HUES64 (cell line): ENCODE data around the gene STK33.

Experiments
- H3K27ac ChIP-seq: 2 replicates; pipeline ENCODE4 v1.7.0; 2013; ENCODE audit warnings: low read depth, low read length, inconsistent platforms
- H3K27me3 ChIP-seq: 2 replicates; pipeline ENCODE4 v1.6.1; 2013; ENCODE audit warnings: mild to moderate bottlenecking, low read length; ENCODE audit not compliant: insufficient read depth
- H3K36me3 ChIP-seq: 2 replicates; pipeline ENCODE4 v1.6.1; 2013; ENCODE audit warnings: mild to moderate bottlenecking, low read length; ENCODE audit not compliant: insufficient read depth
- H3K4me1 ChIP-seq: 2 replicates; pipeline ENCODE4 v1.6.1; 2013; ENCODE audit warnings: mild to moderate bottlenecking, low read length, moderate library complexity; ENCODE audit not compliant: insufficient read depth
- H3K4me3 ChIP-seq: 2 replicates; pipeline ENCODE4 v1.5.1; 2013; ENCODE audit warnings: mild to moderate bottlenecking, low read length, moderate library complexity
- H3K9ac ChIP-seq: 2 replicates; pipeline ENCODE4 v1.6.1; 2013; ENCODE audit warnings: mild to moderate bottlenecking, low read depth, low read length
- H3K9me3 ChIP-seq: 2 replicates; pipeline ENCODE4 v1.6.1; 2013; ENCODE audit warnings: low read depth, low read length; ENCODE audit not compliant: insufficient read depth
- WGBS: fragments of 150-250, 120-280 bp; methylation state at CpG from one replicate; pipeline ENCODE4 v1.1.7; 2013; ENCODE audit warnings: missing lambda C conversion rate; 5-methylcytosine and 5-hydroxymethylcytosine counted together

STK33 gene

DNA sequence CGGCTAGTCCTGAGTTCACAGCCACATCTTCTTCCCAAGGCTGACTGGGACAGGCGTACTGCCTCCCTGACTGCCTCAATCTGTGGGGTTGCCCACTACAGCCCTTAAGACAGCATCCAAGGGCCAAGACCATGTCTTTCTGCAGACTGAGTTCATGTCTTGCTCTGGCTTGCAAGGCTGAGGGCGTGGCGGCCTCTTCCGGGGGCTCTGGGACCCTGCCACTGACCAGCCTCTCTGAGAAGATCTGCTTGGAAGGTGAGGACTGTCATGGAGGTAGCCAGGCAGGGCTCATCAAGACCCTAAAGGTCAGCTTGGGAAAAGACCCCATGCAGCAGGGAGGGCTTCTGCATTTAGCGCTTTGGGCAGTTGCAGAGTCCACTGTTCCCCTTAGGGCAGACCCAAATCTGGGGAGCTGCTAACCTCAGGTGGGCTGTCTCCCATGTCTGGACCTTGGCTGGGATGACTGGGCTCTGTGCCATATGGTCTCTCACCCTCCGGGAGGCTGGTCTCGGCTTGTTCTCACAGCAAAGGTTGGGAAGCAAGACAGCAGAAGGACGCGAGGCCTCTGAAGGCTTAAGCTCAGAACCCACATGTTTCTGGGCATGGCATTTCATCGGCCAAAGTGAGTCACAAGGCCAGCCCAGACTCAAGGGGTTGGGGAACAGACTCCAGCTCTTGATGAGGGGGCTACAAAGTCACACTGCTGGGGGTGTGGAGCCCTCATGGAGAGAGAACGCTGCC, 221.2 kb downstream of the STK33 start:
- no peaks in the 10 kb centered on the region for H3K9me3 ChIP-seq
- no peaks in the 10 kb centered on the region for H3K36me3 ChIP-seq
- 94% methylated on average over 12 of the region's 12 CpGs for WGBS
- peaks cover 7% of the 10 kb centered on the region; the same call in 1 of the 2 replicates for H3K4me1 ChIP-seq
- no peak overlapping the region for H3K9ac ChIP-seq
- H3K27me3 ChIP-seq, result no peaks in the 10 kb centered on the region
- no peak overlapping the region for H3K4me3 ChIP-seq
- no peak overlapping the region for H3K27ac ChIP-seq

DNA sequence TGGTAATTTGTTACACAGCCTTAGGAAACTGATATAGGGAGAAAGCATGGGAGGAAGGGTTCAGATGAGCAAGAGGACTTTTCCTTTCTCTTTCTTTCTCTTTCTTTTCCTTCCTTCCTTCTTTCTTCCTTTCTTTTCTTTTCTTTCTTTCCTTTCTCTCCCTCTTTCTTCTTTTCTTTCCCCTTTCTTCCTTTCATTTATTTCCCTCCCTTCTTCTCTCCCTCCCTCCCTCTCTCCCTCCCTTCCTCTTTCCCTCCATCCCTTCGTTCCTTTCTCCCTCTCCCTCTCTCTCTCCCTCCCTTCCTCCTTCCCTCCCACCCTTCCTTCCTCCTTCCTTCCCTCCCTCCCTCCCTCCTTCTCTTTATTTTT, 222.5 kb downstream of the STK33 start:
- no peaks in the 10 kb centered on the region for H3K27me3 ChIP-seq
- 80% methylated on average over 1 of the region's 1 CpG for WGBS
- H3K4me3 ChIP-seq, result no peak overlapping the region

DNA sequence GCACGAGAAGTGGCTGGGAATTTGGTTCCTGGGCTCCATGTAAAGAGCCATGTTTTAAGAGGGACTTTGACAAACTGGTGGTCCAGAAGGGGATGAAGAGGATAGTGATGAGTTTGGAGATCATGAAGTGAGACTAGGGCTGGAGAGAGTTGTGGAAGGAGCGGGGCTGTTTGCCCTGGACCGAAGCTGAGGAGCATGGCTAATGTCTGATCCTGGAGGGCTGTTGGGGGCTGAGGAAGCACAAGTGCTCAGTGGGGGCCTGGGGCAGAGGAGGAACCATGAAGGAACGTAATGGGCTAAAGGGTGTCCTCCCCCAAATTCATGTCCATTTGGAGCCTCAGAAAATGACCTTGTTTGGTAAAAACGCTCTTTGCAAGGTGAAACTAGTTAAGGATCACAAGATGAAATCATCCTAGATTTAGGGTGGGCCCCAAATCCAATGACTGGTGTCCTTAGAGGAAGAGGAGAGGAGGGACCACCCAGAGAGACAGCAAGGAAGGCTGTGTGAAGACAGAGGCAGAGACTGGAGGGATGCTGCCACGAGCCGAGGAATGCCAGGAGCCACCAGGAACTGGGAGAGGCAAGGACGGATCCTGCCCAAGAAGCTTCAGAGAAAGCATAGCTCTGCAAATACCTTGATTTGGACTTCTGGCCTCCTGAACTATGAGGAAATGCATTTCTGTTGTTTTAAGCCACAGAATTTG, 223.1 kb downstream of the STK33 start:
- Histone ChIP-seq H3K4me3 (no peak overlapping the region), H3K36me3 (no peaks in the 10 kb centered on the region), H3K27me3 (no peaks in the 10 kb centered on the region), H3K9me3 (no peaks in the 10 kb centered on the region), H3K27ac (no peak overlapping the region), H3K4me1 (peaks cover 7% of the 10 kb centered on the region; the same call in 1 of the 2 replicates), H3K9ac (no peak overlapping the region)
- WGBS, result 93% methylated on average over 8 of the region's 8 CpGs

More for the DNA sequence above, 222.5 kb downstream of the STK33 start:
- H3K9me3 ChIP-seq, result no peaks in the 10 kb centered on the region
- no peak overlapping the region for H3K27ac ChIP-seq
- peaks cover 7% of the 10 kb centered on the region; the same call in 1 of the 2 replicates for H3K4me1 ChIP-seq
- no peaks in the 10 kb centered on the region for H3K36me3 ChIP-seq
- H3K9ac ChIP-seq, result no peak overlapping the region

DNA sequence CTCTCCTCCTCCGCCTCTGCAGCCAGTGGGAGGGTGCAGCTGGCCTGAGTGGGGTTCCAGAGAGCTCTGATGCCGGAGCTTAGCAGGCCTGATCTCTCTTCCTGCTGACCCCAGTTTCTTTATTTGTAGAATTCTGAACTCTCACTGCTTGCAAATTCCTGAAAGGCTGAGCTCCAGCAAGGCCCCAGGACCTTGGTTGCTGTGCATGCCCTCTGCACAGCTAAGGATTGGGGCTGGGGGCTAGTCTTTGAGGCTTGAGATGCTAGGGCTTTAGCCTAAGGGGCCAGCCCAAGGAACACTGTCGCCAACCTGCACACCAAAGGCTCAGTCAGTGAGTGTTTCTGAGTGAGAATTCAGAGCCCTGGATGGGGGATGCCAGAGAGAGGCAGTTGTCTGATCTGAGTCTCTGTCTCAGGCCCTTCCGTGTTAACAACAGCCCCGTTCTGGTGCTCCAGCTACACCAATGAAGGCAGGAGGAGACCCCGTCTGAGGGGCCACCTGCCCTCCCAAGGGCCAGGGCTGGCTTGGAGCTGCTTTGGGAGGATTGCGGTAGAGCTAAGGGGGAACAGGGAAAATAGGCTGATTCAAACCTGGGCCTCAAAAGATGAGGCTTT, 224.3 kb downstream of the STK33 start:
- no peaks in the 10 kb centered on the region for H3K36me3 ChIP-seq
- no peaks in the 10 kb centered on the region for H3K4me1 ChIP-seq
- no peaks in the 10 kb centered on the region for H3K27me3 ChIP-seq
- WGBS, result 88% methylated on average over 7 of the region's 7 CpGs
- H3K27ac ChIP-seq, result no peak overlapping the region
- H3K9ac ChIP-seq, result no peak overlapping the region
- H3K4me3 ChIP-seq, result no peak overlapping the region
- no peaks in the 10 kb centered on the region for H3K9me3 ChIP-seq

DNA sequence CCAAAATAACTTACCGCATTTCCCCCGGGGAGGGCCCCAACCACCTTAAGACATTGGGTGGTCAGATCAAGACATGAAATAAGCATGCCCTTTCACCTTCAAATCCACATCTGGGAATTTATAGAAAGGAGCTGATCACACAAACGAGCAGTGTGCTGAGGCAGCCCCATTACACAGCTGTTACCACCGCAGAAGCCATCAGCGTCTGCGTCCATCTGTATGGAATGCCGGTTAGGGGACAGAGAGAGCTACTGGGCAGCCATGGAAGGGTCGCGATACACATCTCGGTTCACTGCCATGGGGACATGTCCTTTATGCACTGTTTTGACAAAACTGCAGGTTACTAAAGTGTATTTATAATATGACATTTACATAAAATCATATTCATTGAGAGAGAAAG, 225.3 kb downstream of the STK33 start:
- no peaks in the 10 kb centered on the region for H3K4me1 ChIP-seq
- H3K9ac ChIP-seq, result no peak overlapping the region
- H3K36me3 ChIP-seq, result no peaks in the 10 kb centered on the region
- H3K9me3 ChIP-seq, result no peaks in the 10 kb centered on the region
- H3K4me3 ChIP-seq, result no peak overlapping the region
- WGBS, result 95% methylated on average over 10 of the region's 10 CpGs
- H3K27me3 ChIP-seq, result no peaks in the 10 kb centered on the region
- H3K27ac ChIP-seq, result no peak overlapping the region

DNA sequence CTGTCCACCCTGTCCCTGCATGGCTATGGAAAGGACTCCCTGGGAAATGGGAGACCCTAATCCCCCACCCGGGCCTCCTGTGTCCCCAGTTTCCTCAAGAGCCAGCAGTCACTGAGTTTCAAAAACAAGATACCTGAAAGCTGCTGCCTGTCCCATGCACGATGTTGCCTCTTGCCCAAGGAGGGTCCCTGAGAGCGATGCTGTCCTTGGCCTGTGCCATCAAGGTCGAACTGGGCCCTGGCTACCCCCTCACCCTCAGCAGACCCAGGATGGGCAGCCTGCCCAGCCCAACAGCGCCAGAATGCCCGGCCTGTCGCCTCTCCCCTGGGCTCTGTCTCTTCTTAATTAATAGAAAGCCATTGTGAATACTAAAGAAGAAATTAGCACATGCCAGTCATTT, 225.8 kb downstream of the STK33 start:
- whole genome bisulfite sequencing, result 79% methylated on average over 7 of the region's 7 CpGs
- no peak overlapping the region for H3K27ac ChIP-seq
- H3K4me1 ChIP-seq, result no peaks in the 10 kb centered on the region
- H3K4me3 ChIP-seq, result no peak overlapping the region
- no peaks in the 10 kb centered on the region for H3K9me3 ChIP-seq
- H3K9ac ChIP-seq, result no peak overlapping the region
- no peaks in the 10 kb centered on the region for H3K27me3 ChIP-seq
- no peaks in the 10 kb centered on the region for H3K36me3 ChIP-seq

DNA sequence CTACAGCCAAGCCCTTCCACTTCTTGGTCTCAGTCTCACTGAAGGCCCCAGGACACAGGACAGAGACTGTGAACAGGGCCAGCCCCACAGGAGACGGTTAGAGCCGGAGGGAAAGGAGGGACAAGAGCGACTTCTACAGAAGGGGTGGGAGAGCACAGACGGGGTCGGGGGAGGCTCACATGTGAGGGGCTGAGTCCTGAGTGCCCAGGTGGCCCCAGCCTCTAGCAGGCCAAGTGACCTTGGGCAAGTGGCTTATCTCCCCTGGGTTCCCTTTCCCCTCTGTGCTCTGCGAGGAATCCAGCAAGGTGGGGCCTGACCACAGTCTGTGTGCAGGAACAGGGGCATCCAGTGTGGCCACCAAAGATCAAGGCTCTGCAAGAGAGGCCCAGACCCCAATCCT, 227.7 kb downstream of the STK33 start:
- H3K9ac ChIP-seq, result no peak overlapping the region
- H3K4me3 ChIP-seq, result no peak overlapping the region
- no peaks in the 10 kb centered on the region for H3K9me3 ChIP-seq
- no peak overlapping the region for H3K27ac ChIP-seq
- H3K27me3 ChIP-seq, result no peaks in the 10 kb centered on the region
- 89% methylated on average over 6 of the region's 6 CpGs for WGBS
- H3K36me3 ChIP-seq, result no peaks in the 10 kb centered on the region
- no peaks in the 10 kb centered on the region for H3K4me1 ChIP-seq

DNA sequence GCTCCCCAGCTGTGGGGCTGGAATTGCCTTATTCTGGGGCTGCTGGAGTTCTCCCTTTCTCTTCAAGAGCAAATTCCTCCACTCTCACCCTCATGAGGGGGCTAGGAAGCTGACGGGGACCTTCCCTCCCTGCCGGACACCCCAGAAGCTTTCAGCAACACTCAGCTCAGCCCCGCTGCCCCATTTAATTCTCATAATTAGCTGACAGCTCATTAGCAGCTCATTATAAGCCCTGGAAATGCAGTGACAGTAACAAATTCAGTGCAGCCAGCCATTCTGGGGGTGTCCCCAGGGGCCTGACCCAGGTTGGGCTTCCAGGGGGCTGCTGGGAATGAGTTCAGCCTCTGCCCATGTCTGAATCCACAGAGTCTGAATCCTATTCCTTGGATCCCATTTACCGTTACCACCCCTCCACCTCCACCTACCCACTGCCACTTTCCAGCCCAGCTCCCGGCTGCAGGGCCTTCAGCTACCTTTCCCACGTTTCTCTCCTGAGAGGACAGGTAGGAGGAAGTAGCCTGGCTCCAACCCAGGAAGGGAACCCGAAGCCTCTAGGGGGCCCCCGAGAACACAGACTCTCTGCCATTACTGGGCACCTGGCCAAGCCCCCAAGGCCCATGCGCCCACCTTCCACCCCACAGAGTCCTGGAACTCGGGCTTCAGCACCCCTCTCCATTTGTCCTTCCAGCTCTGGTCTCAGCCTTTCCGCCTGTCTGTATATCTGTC, 228.6 kb downstream of the STK33 start:
- H3K4me1 ChIP-seq, result no peaks in the 10 kb centered on the region
- no peak overlapping the region for H3K4me3 ChIP-seq
- H3K27ac ChIP-seq, result no peak overlapping the region
- H3K9me3 ChIP-seq, result no peaks in the 10 kb centered on the region
- H3K27me3 ChIP-seq, result no peaks in the 10 kb centered on the region
- 87% methylated on average over 11 of the region's 11 CpGs for WGBS
- no peaks in the 10 kb centered on the region for H3K36me3 ChIP-seq
- H3K9ac ChIP-seq, result no peak overlapping the region

DNA sequence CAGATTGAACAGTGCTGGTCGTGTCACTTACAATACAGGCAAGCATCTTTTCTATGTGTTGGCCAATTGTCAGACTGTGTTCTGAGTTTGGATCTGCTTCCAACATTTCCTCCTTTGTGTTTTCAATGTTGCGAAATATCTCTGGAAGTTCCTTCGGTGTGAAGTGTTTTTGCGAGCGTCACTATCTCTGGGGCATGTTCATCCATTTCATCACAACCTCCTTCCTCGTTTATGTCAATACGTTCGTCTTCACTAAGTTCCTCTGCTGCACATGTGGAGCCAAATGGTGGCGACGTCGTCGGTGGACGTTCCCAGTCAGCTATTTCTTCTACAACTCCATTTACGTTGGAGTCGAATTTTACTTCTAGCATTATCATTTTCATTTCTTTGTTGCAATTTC, 230.1 kb downstream of the STK33 start:
- no peaks in the 10 kb centered on the region for H3K4me1 ChIP-seq
- no peaks in the 10 kb centered on the region for H3K27me3 ChIP-seq
- H3K4me3 ChIP-seq, result no peak overlapping the region
- H3K9ac ChIP-seq, result no peak overlapping the region
- WGBS, result 93% methylated on average over 15 of the region's 15 CpGs
- H3K9me3 ChIP-seq, result no peaks in the 10 kb centered on the region
- H3K36me3 ChIP-seq, result no peaks in the 10 kb centered on the region
- no peak overlapping the region for H3K27ac ChIP-seq

DNA sequence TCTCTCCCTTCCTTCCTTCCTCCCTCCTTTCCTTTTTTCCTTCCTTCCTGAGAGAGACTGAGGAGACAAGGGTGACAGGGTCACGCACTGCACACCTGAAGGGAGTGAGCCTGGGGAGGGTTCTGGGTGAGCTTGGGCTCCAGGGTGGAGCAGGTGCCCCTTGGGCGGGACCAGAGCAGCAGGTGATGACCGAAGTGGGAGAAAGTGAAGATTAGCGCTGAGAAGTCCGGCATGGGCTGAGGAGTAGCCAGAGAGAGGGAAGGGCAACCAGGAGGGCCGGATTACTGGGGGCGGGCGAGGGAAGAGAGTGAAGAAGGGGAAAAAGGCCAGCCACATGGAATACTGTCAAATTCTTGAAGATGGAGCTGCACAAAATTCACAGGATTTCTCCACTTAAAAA, 231.1 kb downstream of the STK33 start:
- Histone ChIP-seq H3K9ac (no peak overlapping the region), H3K4me3 (no peak overlapping the region), H3K27ac (no peak overlapping the region), H3K36me3 (no peaks in the 10 kb centered on the region), H3K4me1 (no peaks in the 10 kb centered on the region), H3K27me3 (no peaks in the 10 kb centered on the region), H3K9me3 (no peaks in the 10 kb centered on the region)
- WGBS, result 80% methylated on average over 8 of the region's 8 CpGs

DNA sequence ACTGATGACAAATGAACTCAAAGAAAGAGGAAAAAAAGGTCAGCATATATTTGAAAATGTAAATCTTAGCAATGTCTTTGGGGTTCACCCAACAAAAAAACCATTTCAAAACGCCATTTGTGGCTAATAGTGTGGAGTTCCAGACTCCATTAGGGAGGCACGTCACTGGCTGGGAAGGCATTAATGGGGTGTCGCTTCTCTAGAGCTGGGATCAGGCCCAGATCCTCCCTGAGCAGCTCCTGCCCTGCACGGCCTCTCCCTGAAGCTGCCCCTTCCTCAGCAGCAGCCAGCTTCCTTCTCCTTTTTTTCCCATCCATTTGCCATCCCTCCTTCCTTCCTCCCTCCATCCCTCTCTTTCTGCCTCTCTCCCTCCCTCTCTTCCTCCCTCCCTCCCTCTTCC, 231.5 kb downstream of the STK33 start:
- Histone ChIP-seq H3K27me3 (no peaks in the 10 kb centered on the region), H3K4me1 (no peaks in the 10 kb centered on the region), H3K27ac (no peak overlapping the region), H3K9ac (no peak overlapping the region), H3K4me3 (no peak overlapping the region), H3K36me3 (no peaks in the 10 kb centered on the region), H3K9me3 (no peaks in the 10 kb centered on the region)
- WGBS, result 84% methylated on average over 4 of the region's 4 CpGs
